Gastrocnemius medialis (tissue), 4 donors: ENCODE results near the gene DLX3. TPM values are rescaled to one million over a fixed set of nuclear protein-coding genes. Genes with fewer than 3 reads are reported as not detected.

ENCODE experiments used
- ATAC-seq, 2 donors: fragments of 150-250 bp; one replicate each; pipeline ENCODE4 v1.9.1; 2016
- DNase-seq, 2 donors: peaks; one replicate each; pipeline ENCODE4 v3.0.0-alpha.2; 2019
- H3K27ac ChIP-seq, 4 donors: fragments of 200-600 bp; sonication (generic); 1 replicate in 1 of 4; 2 replicates in 3 of 4; pipeline ENCODE4 v1.5.1; 2016 to 2018; ENCODE audit warnings: mild to moderate bottlenecking in 2 of 4, moderate library complexity in 1 of 4
- H3K27me3 ChIP-seq, 3 donors: fragments of 200-600 bp; sonication (generic) in 2 of 3; 1 replicate in 1 of 3; 2 replicates in 2 of 3; pipeline versions ENCODE4 v1.5.1 to v1.6.0; 2016 to 2019; ENCODE audit warnings: mild to moderate bottlenecking in 1 of 3, moderate library complexity in 1 of 3
- H3K36me3 ChIP-seq, 2 donors: fragments of 200-600 bp; sonication (generic) in 1 of 2; one replicate each; pipeline ENCODE4 v1.5.1; 2017 to 2018
- H3K4me1 ChIP-seq, 2 donors: fragments of 200-600 bp; sonication (generic) in 1 of 2; one replicate each; pipeline ENCODE4 v1.5.1; 2016 to 2017; ENCODE audit warnings: mild to moderate bottlenecking in 2 of 2
- H3K4me3 ChIP-seq, 4 donors: fragments of 200-600 bp; sonication (generic) in 3 of 4; 1 replicate in 1 of 4; 2 replicates in 3 of 4; pipeline ENCODE4 v1.5.1; 2016 to 2019; ENCODE audit warnings: mild to moderate bottlenecking in 2 of 4
- H3K9me3 ChIP-seq, 3 donors: fragments of 200-600 bp; sonication (generic) in 2 of 3; 1 replicate in 1 of 3; 2 replicates in 2 of 3; pipeline ENCODE4 v1.5.1; 2016 to 2019
- POLR2A ChIP-seq, 2 donors: fragments of 450-650 bp; IDR thresholded peaks; one replicate each; pipeline ENCODE4 v1.6.1; 2017; ENCODE audit warnings: antibody characterized with exemption in 2 of 2, mild to moderate bottlenecking in 2 of 2, moderate library complexity in 2 of 2
- in situ Hi-C, 4 donors: fragments of 200-750 bp; cut with MboI; loops; one replicate each; pipeline versions ENCODE4 v1.15.0 to v1.8.0; 2017; ENCODE audit warnings: low sequenced_read_pairs in 4 of 4
- intact Hi-C: fragments of 100-400 bp; cut with DNase I; formaldehyde crosslinking; loops from one replicate; pipeline ENCODE4 v1.15.1; 2023; ENCODE audit warnings: low total_unique reads
- total RNA-seq, 4 donors: library from RNA; depleted of rRNA; stranded (reverse); fragments of >200 nt; gene quantifications; one replicate each; pipeline versions ENCODE4 v1.1.0 to v1.2.3, GENCODE V29; 2016
- TF ChIP-seq, protein P1 (sequence below), 5 experiments: fragments of 450-650 bp in 3 of 5; fragments of 200-600 bp in 2 of 5; sonication (generic) in 2 of 5; IDR thresholded peaks in 4 of 5; conservative IDR thresholded peaks in 1 of 5; 1 replicate in 4 of 5; 2 replicates in 1 of 5; pipeline ENCODE4 v1.5.1; 2016 to 2019; ENCODE audit warnings: antibody characterized with exemption in 5 of 5, mild to moderate bottlenecking in 3 of 5, moderate library complexity in 3 of 5

Gene DLX3
- total RNA-seq, 4 donors from 2014 or later, result not detected

DNA sequence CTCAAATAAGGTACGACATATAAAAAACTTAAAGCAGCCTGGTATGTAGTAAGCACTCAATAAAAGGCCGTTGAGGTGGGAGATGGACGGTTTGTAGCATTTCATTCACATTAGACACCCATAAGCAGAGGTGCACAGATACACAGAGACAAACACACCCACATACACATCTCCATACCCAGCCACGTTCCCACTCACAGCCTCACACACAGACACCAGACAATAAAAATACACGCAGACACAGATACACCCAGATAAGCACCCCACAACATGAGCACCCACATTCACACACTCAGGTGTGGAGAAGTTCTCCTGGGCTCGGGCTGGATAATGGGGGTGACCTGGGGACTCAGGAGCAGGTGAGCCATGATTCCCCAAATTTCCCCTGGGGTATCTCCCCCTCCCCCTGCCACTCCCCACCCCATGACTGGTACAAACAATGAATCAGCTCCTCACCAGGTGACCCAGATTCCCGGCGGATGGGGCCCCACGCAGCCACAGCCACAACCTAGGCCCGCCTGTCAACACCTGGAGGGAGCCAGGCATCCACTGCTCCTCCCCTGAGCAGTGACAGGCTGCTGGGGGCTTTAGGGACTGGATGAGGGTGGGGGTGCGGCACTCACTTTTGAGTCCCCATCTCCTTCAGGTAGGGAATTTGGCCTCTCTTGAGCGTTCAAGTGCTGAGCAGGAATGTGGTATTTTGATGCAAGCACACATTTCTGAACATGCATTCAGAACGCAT is 2.7 kb downstream of the DLX3 start:
- no peak for DNase-seq
- H3K9me3 ChIP-seq, result no peaks in the 10 kb centered on the region
- H3K4me3 ChIP-seq, result no peak overlapping the region
- H3K36me3 ChIP-seq, result no peaks in the 10 kb centered on the region
- no peak overlapping the region for H3K27ac ChIP-seq
- TF ChIP-seq, protein P1, sequence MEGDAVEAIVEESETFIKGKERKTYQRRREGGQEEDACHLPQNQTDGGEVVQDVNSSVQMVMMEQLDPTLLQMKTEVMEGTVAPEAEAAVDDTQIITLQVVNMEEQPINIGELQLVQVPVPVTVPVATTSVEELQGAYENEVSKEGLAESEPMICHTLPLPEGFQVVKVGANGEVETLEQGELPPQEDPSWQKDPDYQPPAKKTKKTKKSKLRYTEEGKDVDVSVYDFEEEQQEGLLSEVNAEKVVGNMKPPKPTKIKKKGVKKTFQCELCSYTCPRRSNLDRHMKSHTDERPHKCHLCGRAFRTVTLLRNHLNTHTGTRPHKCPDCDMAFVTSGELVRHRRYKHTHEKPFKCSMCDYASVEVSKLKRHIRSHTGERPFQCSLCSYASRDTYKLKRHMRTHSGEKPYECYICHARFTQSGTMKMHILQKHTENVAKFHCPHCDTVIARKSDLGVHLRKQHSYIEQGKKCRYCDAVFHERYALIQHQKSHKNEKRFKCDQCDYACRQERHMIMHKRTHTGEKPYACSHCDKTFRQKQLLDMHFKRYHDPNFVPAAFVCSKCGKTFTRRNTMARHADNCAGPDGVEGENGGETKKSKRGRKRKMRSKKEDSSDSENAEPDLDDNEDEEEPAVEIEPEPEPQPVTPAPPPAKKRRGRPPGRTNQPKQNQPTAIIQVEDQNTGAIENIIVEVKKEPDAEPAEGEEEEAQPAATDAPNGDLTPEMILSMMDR (IDR thresholded peaks at IDR 0.05 in 4 of 5, conservative IDR thresholded peaks at IDR 0.05 in 1 of 5), result no peak
- TF ChIP-seq POLR2A (IDR thresholded peaks at IDR 0.05), result no peak
- intact Hi-C loops, result no loop called here
- no peak for ATAC-seq
- H3K4me1 ChIP-seq, result peaks cover 5 to 21% of the 10 kb centered on the region in 2 donors
- in situ Hi-C loops, result loop anchor here (10.0 to 25.0 kb wide), 4 partner anchors 118 to 430 kb away; no protein-coding TSS in a partner anchor
- H3K27me3 ChIP-seq, result peaks cover 73 to 75% (median 75%) of the 10 kb centered on the region in 3 donors

DNA sequence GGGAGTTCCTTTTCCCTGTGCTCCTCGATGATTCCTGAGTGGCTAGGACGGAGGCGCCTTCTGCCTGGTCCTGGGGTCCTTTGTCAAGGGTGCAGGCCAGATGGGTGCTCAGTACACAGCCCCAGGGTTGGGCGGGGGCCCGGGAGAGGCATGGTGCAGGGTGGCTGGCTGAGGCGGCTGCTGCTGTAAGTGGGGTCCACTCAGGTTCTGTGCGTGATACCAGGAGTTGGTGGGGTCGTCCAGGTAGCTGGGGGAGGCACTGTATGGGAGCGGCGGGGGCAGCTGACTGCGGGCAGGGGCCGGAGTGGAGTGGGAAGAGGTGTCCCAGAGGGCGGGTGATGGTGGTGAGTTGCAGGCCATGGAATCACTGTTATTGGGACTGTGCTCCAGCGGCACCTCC is 3.6 kb downstream of the DLX3 start:
- ATAC-seq (no peak), DNase-seq (no peak)
- peaks cover under 1 to 13% of the 10 kb centered on the region in 2 donors for H3K4me1 ChIP-seq
- no peak overlapping the region for H3K27ac ChIP-seq
- H3K27me3 ChIP-seq, result peaks cover 70 to 82% (median 77%) of the 10 kb centered on the region in 3 donors
- no peaks in the 10 kb centered on the region for H3K36me3 ChIP-seq
- no peak for TF ChIP-seq POLR2A (IDR thresholded peaks at IDR 0.05)
- TF ChIP-seq, protein P1 (IDR thresholded peaks at IDR 0.05 in 4 of 5, conservative IDR thresholded peaks at IDR 0.05 in 1 of 5), result no peak
- no peak overlapping the region for H3K4me3 ChIP-seq
- no peaks in the 10 kb centered on the region for H3K9me3 ChIP-seq
- intact Hi-C loops, result no loop called here
- in situ Hi-C loops, result loop anchor here (10.0 to 25.0 kb wide), 4 partner anchors 117 to 429 kb away; no protein-coding TSS in a partner anchor

DNA sequence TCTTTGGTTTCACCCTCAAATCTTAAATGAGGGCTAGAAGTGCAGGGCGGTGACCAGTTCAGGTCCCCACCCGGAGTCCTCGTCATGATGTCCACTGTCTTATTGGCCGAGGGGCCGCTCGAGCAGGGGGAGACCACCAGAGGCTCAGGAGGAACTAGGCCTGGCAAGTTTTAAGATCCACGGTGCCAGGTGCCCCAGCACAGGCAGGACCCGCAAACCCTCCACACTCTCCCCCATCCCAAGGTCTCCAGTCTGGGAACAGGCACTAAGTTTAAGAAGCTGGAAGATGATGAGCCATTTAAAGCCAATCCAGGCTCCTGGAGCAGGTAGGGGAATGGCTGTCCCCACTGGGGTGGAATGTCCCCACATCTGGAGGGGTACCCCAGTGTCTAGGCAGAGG is 4.1 kb downstream of the DLX3 start:
- H3K4me3 ChIP-seq, result no peak overlapping the region
- TF ChIP-seq, protein P1 (IDR thresholded peaks at IDR 0.05 in 4 of 5, conservative IDR thresholded peaks at IDR 0.05 in 1 of 5), result no peak
- TF ChIP-seq POLR2A (IDR thresholded peaks at IDR 0.05), result no peak
- DNase-seq, result no peak
- in situ Hi-C loops, result loop anchor here (10.0 to 25.0 kb wide), 4 partner anchors 116 to 429 kb away; no protein-coding TSS in a partner anchor
- H3K27ac ChIP-seq, result no peak overlapping the region
- peaks cover 0 to 12% of the 10 kb centered on the region in 2 donors for H3K4me1 ChIP-seq
- intact Hi-C loops, result no loop called here
- no peaks in the 10 kb centered on the region for H3K9me3 ChIP-seq
- no peak for ATAC-seq
- peaks cover 65 to 78% (median 72%) of the 10 kb centered on the region in 3 donors for H3K27me3 ChIP-seq
- H3K36me3 ChIP-seq, result no peaks in the 10 kb centered on the region

DNA sequence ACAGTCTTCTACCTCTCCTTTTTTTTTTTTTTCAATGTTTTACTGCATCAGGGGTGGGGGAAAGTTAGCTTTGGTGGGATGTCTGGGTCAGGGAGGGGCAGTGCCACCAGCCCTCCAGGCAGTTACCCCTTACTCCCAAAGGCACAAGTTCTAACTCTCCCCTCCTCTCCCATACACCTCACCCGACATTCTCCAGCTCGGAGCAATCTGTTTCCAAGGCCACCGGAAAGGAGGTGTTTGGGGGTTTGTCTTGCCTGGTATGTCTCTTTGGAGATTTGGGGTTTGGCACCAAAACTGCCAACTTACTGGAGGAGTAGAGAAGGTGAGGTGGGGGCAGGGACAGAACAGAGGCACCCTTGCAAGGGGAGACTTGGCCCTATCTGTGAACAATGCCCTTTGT is 4.7 kb downstream of the DLX3 start:
- ATAC-seq (no peak), DNase-seq (no peak)
- Histone ChIP-seq H3K27ac (no peak overlapping the region), H3K4me3 (no peak overlapping the region), H3K27me3 (peaks cover 59 to 72% (median 70%) of the 10 kb centered on the region in 3 donors), H3K9me3 (no peaks in the 10 kb centered on the region), H3K4me1 (peaks cover 0 to 12% of the 10 kb centered on the region in 2 donors), H3K36me3 (no peaks in the 10 kb centered on the region)
- TF ChIP-seq POLR2A (IDR thresholded peaks at IDR 0.05), result no peak
- TF ChIP-seq, protein P1 (IDR thresholded peaks at IDR 0.05 in 4 of 5, conservative IDR thresholded peaks at IDR 0.05 in 1 of 5), result no peak
- in situ Hi-C loops (loop anchor here (10.0 to 25.0 kb wide), 4 partner anchors 116 to 428 kb away; no protein-coding TSS in a partner anchor), intact Hi-C loops (no loop called here)
